SK-N-SH treated with all-trans-retinoic acid at 6 μM for 48 hours (cell line): ENCODE data around the gene TASOR.

ENCODE experiments used
- ATAC-seq: fragments of 200-7000 bp; cut with Tn5 transposase; 3 replicates; pipeline ENCODE4 v1.9.1; 2020; ENCODE audit warnings: mild to moderate bottlenecking, moderate library complexity
- ARNTL ChIP-seq: fragments of 450-650 bp; formaldehyde crosslinking; IDR thresholded peaks from 2 replicates; pipeline ENCODE4 v1.5.0; 2020; ENCODE audit warnings: low read depth, mild to moderate bottlenecking, moderate library complexity, borderline replicate concordance
- BACH2 ChIP-seq: fragments of 250-450 bp; sonication (Bioruptor Pico); IDR thresholded peaks from 2 replicates; pipeline ENCODE4 v1.9.0; 2021; ENCODE audit warnings: mild to moderate bottlenecking, borderline replicate concordance
- CREB5 ChIP-seq: fragments of 250-450 bp; sonication (Bioruptor Pico); IDR thresholded peaks from 2 replicates; pipeline ENCODE4 v1.5.1; 2020; ENCODE audit warnings: low read depth, mild to moderate bottlenecking, moderate library complexity
- CSDC2 ChIP-seq: fragments of 250-450 bp; sonication (Bioruptor Pico); IDR thresholded peaks from 2 replicates; pipeline ENCODE4 v1.5.0; 2020; ENCODE audit warnings: mild to moderate bottlenecking, moderate library complexity
- CSRNP3 ChIP-seq: fragments of 250-450 bp; sonication (Bioruptor Pico); IDR thresholded peaks from 2 replicates; pipeline ENCODE4 v1.5.1; 2021; ENCODE audit warnings: mild to moderate bottlenecking, moderate library complexity
- ESRRG ChIP-seq: fragments of 250-450 bp; sonication (Bioruptor Pico); IDR thresholded peaks from 2 replicates; pipeline ENCODE4 v1.6.1; 2021; ENCODE audit warnings: mild to moderate bottlenecking
- GLIS3 ChIP-seq: fragments of 250-450 bp; sonication (Bioruptor Pico); IDR thresholded peaks from 2 replicates; pipeline ENCODE4 v1.5.0; 2020; ENCODE audit warnings: mild to moderate bottlenecking, moderate library complexity
- ISL1 ChIP-seq: fragments of 250-450 bp; sonication (Bioruptor Pico); IDR thresholded peaks from 2 replicates; pipeline ENCODE4 v2.1.2; 2022; ENCODE audit warnings: mild to moderate bottlenecking, moderate library complexity
- OSR1 ChIP-seq: fragments of 250-450 bp; sonication (Bioruptor Pico); IDR thresholded peaks from 2 replicates; pipeline ENCODE4 v1.8.0; 2022; ENCODE audit warnings: moderate library complexity, mild to moderate bottlenecking, inconsistent platforms
- PATZ1 ChIP-seq: fragments of 250-450 bp; sonication (Bioruptor Pico); IDR thresholded peaks from 2 replicates; pipeline ENCODE4 v1.8.0; 2020; ENCODE audit warnings: mild to moderate bottlenecking, moderate library complexity, borderline replicate concordance
- POU6F1 ChIP-seq: fragments of 250-450 bp; sonication (Bioruptor Pico); IDR thresholded peaks from 2 replicates; pipeline ENCODE4 v1.8.0; 2021; ENCODE audit warnings: low read depth, mild to moderate bottlenecking, moderate library complexity, borderline replicate concordance
- PPARA ChIP-seq: fragments of 250-450 bp; sonication (Bioruptor Pico); IDR thresholded peaks from 2 replicates; pipeline ENCODE4 v1.5.0; 2020; ENCODE audit warnings: mild to moderate bottlenecking, borderline replicate concordance
- RARB ChIP-seq: fragments of 250-450 bp; sonication (Bioruptor Pico); IDR thresholded peaks from 2 replicates; pipeline ENCODE4 v1.8.0; 2021; ENCODE audit warnings: mild to moderate bottlenecking, moderate library complexity
- SNAI2 ChIP-seq: fragments of 250-450 bp; sonication (Bioruptor Pico); IDR thresholded peaks from 2 replicates; pipeline ENCODE4 v1.5.0; 2020; ENCODE audit warnings: mild to moderate bottlenecking, moderate library complexity
- TCF4 ChIP-seq: fragments of 250-450 bp; sonication (Bioruptor Pico); IDR thresholded peaks from 2 replicates; pipeline ENCODE4 v1.8.0; 2021; ENCODE audit warnings: mild to moderate bottlenecking, moderate library complexity, borderline replicate concordance
- TOX ChIP-seq: fragments of 250-450 bp; sonication (Bioruptor Pico); IDR thresholded peaks from 2 replicates; pipeline ENCODE4 v1.8.0; 2021; ENCODE audit warnings: mild to moderate bottlenecking, moderate library complexity, borderline replicate concordance
- ZC3H10 ChIP-seq: fragments of 250-450 bp; sonication (Bioruptor Pico); IDR thresholded peaks from 2 replicates; pipeline ENCODE4 v1.5.1; 2021; ENCODE audit warnings: mild to moderate bottlenecking, moderate library complexity
- ZFP3 ChIP-seq: fragments of 250-450 bp; sonication (Bioruptor Pico); IDR thresholded peaks from 2 replicates; pipeline ENCODE4 v1.5.0; 2020; ENCODE audit warnings: mild to moderate bottlenecking, moderate library complexity
- ZFP30 ChIP-seq: fragments of 450-650 bp; formaldehyde crosslinking; IDR thresholded peaks from 2 replicates; pipeline ENCODE4 v1.5.0; 2022; ENCODE audit warnings: mild to moderate bottlenecking, moderate library complexity
- ZNF565 ChIP-seq: fragments of 450-650 bp; formaldehyde crosslinking; conservative IDR thresholded peaks from 2 replicates; pipeline ENCODE4 v1.5.0; 2020; ENCODE audit warnings: low read depth, mild to moderate bottlenecking, moderate library complexity
- ZNF8 ChIP-seq: fragments of 450-650 bp; formaldehyde crosslinking; IDR thresholded peaks from 2 replicates; pipeline ENCODE4 v1.5.0; 2020; ENCODE audit warnings: mild to moderate bottlenecking, moderate library complexity

TASOR gene

GRCh38 chr3:56681984-56682461 lies 1.0 kb downstream of the TASOR start:
- no peak for TF ChIP-seq GLIS3 (CRISPR knock-in tag)
- TF ChIP-seq, all 23 proteins: peak for 0
- ATAC-seq: no peak

GRCh38 chr3:56680054-56680580 lies 2.9 kb downstream of the TASOR start:
- ATAC-seq: no peak
- no peak for TF ChIP-seq CREB5 (CRISPR knock-in tag)
- no peak for TF ChIP-seq TCF4 (CRISPR knock-in tag)
- TF ChIP-seq CSDC2 (CRISPR knock-in tag): no peak

- TF ChIP-seq ZFP30 (CRISPR knock-in tag) (no peak), CREB5 (CRISPR knock-in tag) (no peak), PATZ1 (CRISPR knock-in tag) (no peak), ZFP3 (CRISPR knock-in tag) (no peak), ZC3H10 (CRISPR knock-in tag) (no peak), ISL1 (CRISPR knock-in tag) (no peak), BACH2 (CRISPR knock-in tag) (no peak), RARB (CRISPR knock-in tag) (no peak), OSR1 (no peak), ZNF565 (CRISPR knock-in tag) (no peak), CSRNP3 (CRISPR knock-in tag) (no peak), ARNTL (CRISPR knock-in tag) (no peak), POU6F1 (CRISPR knock-in tag) (no peak), PPARA (CRISPR knock-in tag) (no peak), ZNF8 (no peak), ESRRG (CRISPR knock-in tag) (no peak), TOX (CRISPR knock-in tag) (no peak), CSDC2 (CRISPR knock-in tag) (no peak), GLIS3 (CRISPR knock-in tag) (no peak), TCF4 (CRISPR knock-in tag) (no peak)
- ATAC-seq: no peak
These were observed 5.8 kb downstream of the TASOR start for GRCh38 chr3:56677286-56677685.

GRCh38 chr3:56673781-56674457 lies 9.1 kb downstream of the TASOR start:
- no peak for ATAC-seq

More at GRCh38 chr3:56673781-56674457, 9.1 kb downstream of the TASOR start:
- no peak for TF ChIP-seq SNAI2 (CRISPR knock-in tag)
